ENCODE data around the gene PPID.

- TF ChIP-seq CTCF (IDR thresholded peaks at IDR 0.05; ENCODE audit: low read depth, low read length): no peak
- no peak for TF ChIP-seq EZH2phosphoT487 (IDR thresholded peaks at IDR 0.05; ENCODE audit: low read depth)
Measured at GRCh38 chr4:158670975-158671664, 52.1 kb downstream of the PPID start.
